ENCODE measurements around the gene LCN2. TPM values are rescaled to one million over a fixed set of nuclear protein-coding genes. Genes with fewer than 3 reads are reported as not detected.

LCN2 gene
- total RNA-seq, 1 experiment from 2014 or later = 153 TPM

- Histone ChIP-seq H3K4me3 (ENCODE audit: low read length) (no peak overlapping the region), H2AFZ (ENCODE audit: low read length) (no peak overlapping the region), H3K4me1 (ENCODE audit: insufficient read depth, low read length) (peaks cover 25% of the 10 kb centered on the region), H3K9me3 (ENCODE audit: low read length) (no peaks in the 10 kb centered on the region), H3K9ac (ENCODE audit: low read length) (no peak overlapping the region), H3K27me3 (ENCODE audit: low read length) (no peaks in the 10 kb centered on the region), H3K4me2 (ENCODE audit: low read length) (no peak overlapping the region), H3K9me2 (replicated peaks; ENCODE audit: low read length) (no peaks in the 10 kb centered on the region), H4K20me1 (ENCODE audit: low read length) (peaks cover 19% of the 10 kb centered on the region), H3K27ac (ENCODE audit: low read length) (no peak overlapping the region), H3K79me2 (ENCODE audit: low read length) (peaks cover 49% of the 10 kb centered on the region), H3K36me3 (ENCODE audit: low read depth, low read length) (peaks cover 19% of the 10 kb centered on the region; the same call in 1 of the 2 replicates), H3F3A (ENCODE audit: low read length, unreplicated experiment) (no peaks in the 10 kb centered on the region)
- no TSS peak for BruUV-seq (replicated peaks)
- TF ChIP-seq CTCF (conservative IDR thresholded peaks at IDR 0.05; ENCODE audit: low read depth, low read length) (no peak), EZH2 (IDR thresholded peaks at IDR 0.05; ENCODE audit: low read length, unreplicated experiment) (no peak), EZH2phosphoT487 (IDR thresholded peaks at IDR 0.05; ENCODE audit: borderline replicate concordance, low read length) (no peak)
- DNase-seq (no peak), ATAC-seq (no peak)
- intact Hi-C loops (cut with micrococcal nuclease) = no loop called here
- POLR2A ChIA-PET (ENCODE audit: unreplicated experiment) = interaction anchor here (0.7 kb wide), 1 partner anchor 109 kb away, joined by 7 read pairs; no protein-coding TSS in a partner anchor
- CTCF ChIA-PET = no interaction called here
Measured at GRCh38 chr9:128100581-128100980, 48.7 kb upstream of the LCN2 start.

GRCh38 chr9:128101231-128101661, 48.0 kb upstream of the LCN2 start:
- Histone ChIP-seq H3K4me2 (ENCODE audit: low read length) (no peak overlapping the region), H2AFZ (ENCODE audit: low read length) (no peak overlapping the region), H3K9me3 (ENCODE audit: low read length) (no peaks in the 10 kb centered on the region), H3K4me1 (ENCODE audit: insufficient read depth, low read length) (peaks cover 24% of the 10 kb centered on the region), H3K79me2 (ENCODE audit: low read length) (peaks cover 43% of the 10 kb centered on the region), H3F3A (ENCODE audit: low read length, unreplicated experiment) (no peaks in the 10 kb centered on the region), H3K9me2 (replicated peaks; ENCODE audit: low read length) (no peaks in the 10 kb centered on the region), H3K27me3 (ENCODE audit: low read length) (no peaks in the 10 kb centered on the region), H3K4me3 (ENCODE audit: low read length) (no peak overlapping the region), H3K9ac (ENCODE audit: low read length) (no peak overlapping the region), H4K20me1 (ENCODE audit: low read length) (peaks cover 19% of the 10 kb centered on the region), H3K27ac (ENCODE audit: low read length) (no peak overlapping the region), H3K36me3 (ENCODE audit: low read depth, low read length) (peaks cover 19% of the 10 kb centered on the region; the same call in 1 of the 2 replicates)
- TF ChIP-seq CTCF (conservative IDR thresholded peaks at IDR 0.05; ENCODE audit: low read depth, low read length) = no peak
- no peak for TF ChIP-seq EZH2phosphoT487 (IDR thresholded peaks at IDR 0.05; ENCODE audit: borderline replicate concordance, low read length)
- no peak for TF ChIP-seq EZH2 (IDR thresholded peaks at IDR 0.05; ENCODE audit: low read length, unreplicated experiment)
- ChIA-PET POLR2A (ENCODE audit: unreplicated experiment) (no interaction called here), CTCF (no interaction called here)
- ATAC-seq = no peak
- no TSS peak for BruUV-seq (replicated peaks)
- DNase-seq = no peak
- intact Hi-C loops (cut with micrococcal nuclease) = no loop called here

GRCh38 chr9:128101690-128102089, 47.6 kb upstream of the LCN2 start:
- no peak overlapping the region for H2AFZ ChIP-seq (ENCODE audit: low read length)
- peaks cover 22% of the 10 kb centered on the region; the same call in 1 of the 2 replicates for H3K36me3 ChIP-seq (ENCODE audit: low read depth, low read length)
- H3K4me3 ChIP-seq (ENCODE audit: low read length) = no peak overlapping the region
- H3K27me3 ChIP-seq (ENCODE audit: low read length) = no peaks in the 10 kb centered on the region
- TF ChIP-seq EZH2 (IDR thresholded peaks at IDR 0.05; ENCODE audit: low read length, unreplicated experiment) (no peak), CTCF (conservative IDR thresholded peaks at IDR 0.05; ENCODE audit: low read depth, low read length) (no peak), EZH2phosphoT487 (IDR thresholded peaks at IDR 0.05; ENCODE audit: borderline replicate concordance, low read length) (no peak)
- no peak overlapping the region for H3K9ac ChIP-seq (ENCODE audit: low read length)
- H3K79me2 ChIP-seq (ENCODE audit: low read length) = peaks cover 39% of the 10 kb centered on the region
- H3K4me1 ChIP-seq (ENCODE audit: insufficient read depth, low read length) = peaks cover 24% of the 10 kb centered on the region
- no peak for DNase-seq
- peaks cover 19% of the 10 kb centered on the region for H4K20me1 ChIP-seq (ENCODE audit: low read length)
- intact Hi-C loops (cut with micrococcal nuclease) = no loop called here
- no TSS peak for BruUV-seq (replicated peaks)
- H3K27ac ChIP-seq (ENCODE audit: low read length) = no peak overlapping the region
- CTCF ChIA-PET = no interaction called here
- POLR2A ChIA-PET (ENCODE audit: unreplicated experiment) = no interaction called here
- no peak overlapping the region for H3K4me2 ChIP-seq (ENCODE audit: low read length)
- ATAC-seq = no peak
- H3F3A ChIP-seq (ENCODE audit: low read length, unreplicated experiment) = no peaks in the 10 kb centered on the region
- H3K9me3 ChIP-seq (ENCODE audit: low read length) = no peaks in the 10 kb centered on the region
- H3K9me2 ChIP-seq (replicated peaks; ENCODE audit: low read length) = no peaks in the 10 kb centered on the region

Data from PC-3 (cell line).